HG03520 (cell line): ENCODE results near the gene TMEM154.

ENCODE experiments used
- ATAC-seq: cut with Tn5 transposase; IDR thresholded peaks from one replicate; pipeline ENCODE4 v1.9.1; 2021; ENCODE audit warnings: mild to moderate bottlenecking, moderate library complexity; ENCODE audit not compliant: unreplicated experiment

Gene TMEM154

GRCh38 chr4:152679414-152680281, at the start of gene TMEM154:
TMEM154 (minus strand) TSS chr4:152679997; CDS start chr4:152679933, 64 bp downstream.
- peak; percentile 58 for ATAC-seq

GRCh38 chr4:152729466-152729865, 49.7 kb upstream of the TMEM154 start:
- no peak for ATAC-seq

- no peak for ATAC-seq
Observed at GRCh38 chr4:152728343-152728742, 48.5 kb upstream of the TMEM154 start.

GRCh38 chr4:152727784-152728183, 48.0 kb upstream of the TMEM154 start:
- ATAC-seq: no peak

- no peak for ATAC-seq
Observed at GRCh38 chr4:152724494-152724893, 44.7 kb upstream of the TMEM154 start.

GRCh38 chr4:152723236-152723635, 43.4 kb upstream of the TMEM154 start:
- ATAC-seq: no peak

- no peak for ATAC-seq
Observed at GRCh38 chr4:152719801-152720556, 40.2 kb upstream of the TMEM154 start.

- ATAC-seq: no peak
Observed at GRCh38 chr4:152719291-152719690, 39.5 kb upstream of the TMEM154 start.

GRCh38 chr4:152715076-152715475, 35.3 kb upstream of the TMEM154 start:
- no peak for ATAC-seq

- ATAC-seq: no peak
Observed at GRCh38 chr4:152713951-152714705, 34.3 kb upstream of the TMEM154 start.

- ATAC-seq: no peak
Observed at GRCh38 chr4:152709675-152710438, 30.1 kb upstream of the TMEM154 start.

GRCh38 chr4:152708796-152709195, 29.0 kb upstream of the TMEM154 start:
- no peak for ATAC-seq

- no peak for ATAC-seq
Observed at GRCh38 chr4:152708361-152708760, 28.6 kb upstream of the TMEM154 start.

- ATAC-seq: no peak
Observed at GRCh38 chr4:152707632-152708031, 27.8 kb upstream of the TMEM154 start.

GRCh38 chr4:152705903-152706302, 26.1 kb upstream of the TMEM154 start:
- ATAC-seq: no peak

- no peak for ATAC-seq
Observed at GRCh38 chr4:152704788-152705187, 25.0 kb upstream of the TMEM154 start.

GRCh38 chr4:152700151-152700550, 20.4 kb upstream of the TMEM154 start:
- no peak for ATAC-seq

- ATAC-seq: no peak
Observed at GRCh38 chr4:152699313-152699712, 19.5 kb upstream of the TMEM154 start.

- ATAC-seq: no peak
Observed at GRCh38 chr4:152698089-152698499, 18.3 kb upstream of the TMEM154 start.

- peak; percentile 4 for ATAC-seq
Observed at GRCh38 chr4:152697284-152698088, 17.7 kb upstream of the TMEM154 start.
